RWPE2 (cell line): Measurements from ENCODE around the gene NKX1-2.

Experiments used
- ATAC-seq: fragments of 200-7000 bp; cut with Tn5 transposase; 3 replicates; pipeline ENCODE4 v1.9.1; 2021; ENCODE audit warnings: low read depth
- DNase-seq: peaks from one replicate; pipeline ENCODE4 v3.0.0-alpha.2; 2020; ENCODE audit warnings: low spot score
- H3K27ac ChIP-seq: fragments of 450-650 bp; 2 replicates; pipeline ENCODE4 v1.5.1; 2017; ENCODE audit warnings: mild to moderate bottlenecking; ENCODE audit not compliant: poor library complexity, severe bottlenecking
- H3K27me3 ChIP-seq: fragments of 250-450 bp; sonication (Bioruptor Pico); 2 replicates; pipeline ENCODE4 v1.5.1; 2021; ENCODE audit warnings: mild to moderate bottlenecking, moderate library complexity; ENCODE audit not compliant: insufficient read depth, poor library complexity, severe bottlenecking
- H3K36me3 ChIP-seq: fragments of 250-450 bp; sonication (Bioruptor Pico); 2 replicates; pipeline ENCODE4 v1.5.1; 2020; ENCODE audit warnings: low read depth, mild to moderate bottlenecking, moderate library complexity
- H3K4me1 ChIP-seq: fragments of 250-450 bp; sonication (Bioruptor Pico); 2 replicates; pipeline ENCODE4 v1.5.1; 2021; ENCODE audit warnings: mild to moderate bottlenecking, moderate library complexity; ENCODE audit not compliant: insufficient read depth, poor library complexity, severe bottlenecking
- H3K4me3 ChIP-seq: fragments of 250-450 bp; sonication (Bioruptor Pico); 2 replicates; pipeline ENCODE4 v1.5.1; 2021; ENCODE audit warnings: mild to moderate bottlenecking, moderate library complexity; ENCODE audit not compliant: severe bottlenecking
- H3K9me3 ChIP-seq: fragments of 250-450 bp; sonication (Bioruptor Pico); 2 replicates; pipeline ENCODE4 v1.5.1; 2021; ENCODE audit warnings: mild to moderate bottlenecking, moderate library complexity; ENCODE audit not compliant: severe bottlenecking
- CTCF ChIP-seq: fragments of 450-650 bp; IDR thresholded peaks from one replicate; pipeline ENCODE4 v1.5.1; 2017; ENCODE audit warnings: mild to moderate bottlenecking, moderate library complexity; ENCODE audit not compliant: poor library complexity, severe bottlenecking

Gene NKX1-2

DNA sequence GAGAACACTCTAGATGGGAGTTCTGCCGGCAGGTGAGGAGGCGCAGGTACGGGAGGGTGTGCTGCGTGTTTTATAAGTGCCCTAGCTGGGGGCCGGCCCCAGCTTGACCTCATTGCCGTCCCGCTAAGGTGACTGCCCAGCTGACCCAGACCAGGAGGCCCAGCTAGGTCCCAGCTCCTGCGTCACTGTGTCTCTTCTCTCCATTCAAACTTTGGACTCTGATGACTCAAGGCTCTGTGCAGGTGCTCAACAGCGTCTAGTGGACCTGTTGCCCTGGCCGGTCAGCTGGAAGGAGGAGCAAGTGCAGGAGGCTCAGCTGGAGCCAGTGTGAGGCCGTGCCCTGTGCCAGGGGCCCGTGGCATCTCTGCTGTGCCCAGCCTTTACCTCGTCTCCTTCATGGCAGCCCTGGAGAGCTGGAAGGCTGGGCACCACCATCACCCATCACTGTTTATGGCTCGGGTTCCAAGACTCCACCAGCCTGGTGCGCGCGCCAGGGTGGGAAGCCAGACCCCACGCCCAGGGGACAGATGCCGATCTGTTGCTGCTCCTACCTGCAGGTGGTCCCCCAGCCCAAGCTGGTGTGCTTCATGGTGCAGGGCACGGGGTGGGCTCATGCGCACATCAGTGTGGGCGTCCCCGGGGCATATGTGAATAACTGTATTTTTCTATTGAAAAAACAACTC is 26.3 kb upstream of the NKX1-2 start:
- ATAC-seq (no peak), DNase-seq (no peak)
- Histone ChIP-seq H3K4me3 (no peak overlapping the region), H3K9me3 (no peaks in the 10 kb centered on the region), H3K4me1 (peaks cover 9% of the 10 kb centered on the region), H3K27me3 (no peaks in the 10 kb centered on the region), H3K27ac (no peak overlapping the region), H3K36me3 (no peaks in the 10 kb centered on the region)
- no peak for TF ChIP-seq CTCF

DNA sequence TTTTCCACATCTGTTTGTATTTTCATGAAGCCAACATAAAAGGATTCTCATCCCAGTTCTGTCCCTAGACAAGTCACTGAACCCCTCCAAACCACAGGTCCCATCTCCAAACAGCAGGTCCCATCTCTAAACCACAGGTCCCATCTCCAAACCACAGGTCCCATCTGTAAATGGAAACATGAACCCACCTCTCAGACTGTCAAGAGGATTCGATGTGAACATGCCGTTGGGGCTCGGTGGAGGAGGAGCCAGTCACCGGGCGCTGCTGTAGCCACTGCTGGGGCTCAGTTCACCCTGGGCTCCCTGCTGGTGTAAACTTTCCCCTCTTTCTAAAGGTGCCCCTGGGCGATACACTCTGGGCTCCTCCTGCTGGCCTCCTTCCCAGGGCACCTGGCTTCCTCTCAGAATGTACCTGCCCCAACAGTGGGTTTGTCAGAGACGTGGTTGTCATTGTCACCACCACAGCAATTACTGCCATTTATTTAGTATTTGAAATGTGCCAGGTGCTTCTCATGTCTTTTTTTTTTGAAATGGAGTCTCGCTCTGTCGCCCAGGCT is 24.8 kb upstream of the NKX1-2 start:
- Histone ChIP-seq H3K36me3 (no peaks in the 10 kb centered on the region), H3K27ac (no peak overlapping the region), H3K4me1 (peaks cover 9% of the 10 kb centered on the region), H3K27me3 (no peaks in the 10 kb centered on the region), H3K4me3 (no peak overlapping the region), H3K9me3 (no peaks in the 10 kb centered on the region)
- no peak for DNase-seq
- ATAC-seq: no peak
- TF ChIP-seq CTCF: no peak

DNA sequence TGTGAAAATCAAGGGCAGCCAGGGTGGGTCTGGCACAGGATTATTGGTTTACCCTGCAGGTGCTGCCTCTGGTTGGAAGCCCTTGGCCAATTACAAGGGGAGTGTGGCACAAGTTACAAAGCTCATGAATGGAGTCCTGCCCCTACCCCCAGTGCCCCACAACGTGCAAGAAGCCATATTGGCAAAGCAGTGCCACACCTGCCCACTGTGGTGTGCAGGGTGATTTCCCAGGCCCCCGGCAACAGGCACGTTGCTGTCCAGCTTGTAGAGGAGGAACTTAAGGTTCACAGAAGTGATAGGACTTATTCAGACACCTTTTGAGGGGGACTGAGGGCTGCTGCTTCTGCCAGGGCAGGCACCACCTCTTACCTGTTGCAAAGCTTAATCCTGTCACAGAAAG is 23.2 kb upstream of the NKX1-2 start:
- no peak for TF ChIP-seq CTCF
- Histone ChIP-seq H3K9me3 (no peaks in the 10 kb centered on the region), H3K27me3 (no peaks in the 10 kb centered on the region), H3K36me3 (no peaks in the 10 kb centered on the region), H3K4me1 (peaks cover 5% of the 10 kb centered on the region), H3K27ac (no peak overlapping the region), H3K4me3 (no peak overlapping the region)
- DNase-seq (no peak), ATAC-seq (no peak)

DNA sequence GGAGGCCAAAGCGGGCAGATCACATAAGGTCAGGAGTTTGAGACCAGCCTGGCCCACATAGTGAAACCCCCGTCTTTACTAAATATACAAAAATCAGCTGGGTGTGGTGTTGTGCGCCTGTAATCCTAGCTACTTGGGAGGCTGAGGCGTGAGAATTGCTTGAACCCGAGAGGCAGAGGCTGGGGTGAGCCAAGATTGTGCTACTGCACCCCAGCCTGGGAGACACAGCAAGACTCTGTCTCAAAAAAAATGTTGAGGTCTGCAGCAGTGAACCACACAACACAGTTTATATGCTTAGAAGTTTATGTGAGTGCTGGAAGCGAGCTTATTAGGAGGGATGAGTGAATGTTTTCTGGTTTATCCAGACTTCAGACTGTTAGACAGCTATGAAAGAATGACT is 22.2 kb upstream of the NKX1-2 start:
- Histone ChIP-seq H3K4me3 (no peak overlapping the region), H3K27me3 (no peaks in the 10 kb centered on the region), H3K9me3 (no peaks in the 10 kb centered on the region), H3K36me3 (no peaks in the 10 kb centered on the region), H3K27ac (no peak overlapping the region), H3K4me1 (no peaks in the 10 kb centered on the region)
- ATAC-seq: no peak
- TF ChIP-seq CTCF: no peak
- DNase-seq: no peak

- Histone ChIP-seq H3K27ac (no peak overlapping the region), H3K9me3 (no peaks in the 10 kb centered on the region), H3K4me3 (no peak overlapping the region), H3K4me1 (no peaks in the 10 kb centered on the region), H3K27me3 (no peaks in the 10 kb centered on the region), H3K36me3 (no peaks in the 10 kb centered on the region)
- DNase-seq (no peak), ATAC-seq (no peak)
- TF ChIP-seq CTCF: no peak
Observed at GRCh38 chr10:124470544-124471434, 21.0 kb upstream of the NKX1-2 start.
